GM12878 (cell line): ENCODE data around the gene GNG12. TPM values are rescaled to one million over a fixed set of nuclear protein-coding genes. Genes with fewer than 3 reads are reported as not detected.

Source experiments
- ATAC-seq: fragments of 200-7000 bp; cut with Tn5 transposase; 3 replicates; pipeline ENCODE4 v1.9.1; 2020; ENCODE audit warnings: mild to moderate bottlenecking, moderate library complexity
- BruUV-seq: library from RNA; stranded (reverse); fragments of 400-500 nt; replicated peaks from 2 replicates; lab custom pipeline; 2021; lab: Mats Ljungman, UMichigan
- CTCF ChIA-PET: fragments of 300-600 bp; sonication (Branson Sonifier 250); formaldehyde crosslinking; extraction: SDS; loops from one replicate; lab custom pipeline; 2021; ENCODE audit warnings: inconsistent platforms; lab: Yijun Ruan, JAX
- POLR2A ChIA-PET: fragments of 350-600 bp; formaldehyde crosslinking; extraction: SDS; loops from one replicate; lab custom pipeline; 2021; ENCODE audit warnings: inconsistent platforms; lab: Charles Lee
- RAD21 ChIA-PET: fragments of 300-600 bp; sonication (Branson Sonifier 250); formaldehyde crosslinking; loops from one replicate; lab custom pipeline; 2023; ENCODE audit warnings: antibody characterized with exemption; ENCODE audit not compliant: unreplicated experiment; lab: Charles Lee
- SMC1A ChIA-PET: fragments of 300-600 bp; sonication (Branson Sonifier 250); formaldehyde crosslinking; loops from one replicate; lab custom pipeline; 2023; ENCODE audit not compliant: unreplicated experiment, uncharacterized antibody; lab: Charles Lee
- DNase-seq: peaks from one replicate; pipeline ENCODE4 v3.0.0-alpha.2; 2011; ENCODE audit warnings: low read depth, low spot score
- FAIRE-seq: peaks from 3 replicates; lab custom pipeline; 2011; peaks lifted over from hg19 to GRCh38; lab: Jason Lieb, UNC
- H2AFZ ChIP-seq: 2 replicates; pipeline ENCODE4 v1.6.0; 2011; ENCODE audit warnings: low read depth, low read length, control low read depth; ENCODE audit not compliant: control insufficient read depth
- H3K27ac ChIP-seq: 2 replicates; pipeline ENCODE4 v1.5.1; 2011; ENCODE audit warnings: control low read depth; ENCODE audit not compliant: control insufficient read depth, insufficient read depth
- H3K27me3 ChIP-seq, 2 experiments: replicated peaks in 1 of 2; 2 replicates each; pipeline versions ENCODE4 v1.6.0 to v1.6.1; 2011; ENCODE audit warnings: low read length in 1 of 2; ENCODE audit not compliant: control insufficient read depth in 2 of 2, insufficient read depth in 2 of 2
- H3K36me3 ChIP-seq, 2 experiments: 2 replicates each; pipeline ENCODE4 v1.5.1; 2011; ENCODE audit warnings: low read length in 1 of 2; ENCODE audit not compliant: control insufficient read depth in 2 of 2, insufficient read depth in 2 of 2
- H3K4me1 ChIP-seq: 2 replicates; pipeline ENCODE4 v1.6.1; 2011; ENCODE audit warnings: mild to moderate bottlenecking, low read length, moderate library complexity, mixed read lengths; ENCODE audit not compliant: control insufficient read depth, insufficient read depth
- H3K4me2 ChIP-seq: 2 replicates; pipeline ENCODE4 v1.6.0; 2011; ENCODE audit warnings: control low read depth; ENCODE audit not compliant: control insufficient read depth, insufficient read depth
- H3K4me3 ChIP-seq: fragments of 200-600 bp; sonication (generic); 2 replicates; pipeline ENCODE4 v1.5.1; 2016
- H3K79me2 ChIP-seq: 2 replicates; pipeline ENCODE4 v1.6.0; 2011; ENCODE audit warnings: low read length; ENCODE audit not compliant: control insufficient read depth, insufficient read depth
- H3K9ac ChIP-seq: 2 replicates; pipeline ENCODE4 v1.8.0; 2011; ENCODE audit warnings: low read length, control low read depth, mixed read lengths; ENCODE audit not compliant: control insufficient read depth, insufficient read depth
- H3K9me3 ChIP-seq: replicated peaks from 3 replicates; pipeline ENCODE4 v1.5.1; 2011; ENCODE audit warnings: mild to moderate bottlenecking, low read length; ENCODE audit not compliant: control insufficient read depth, insufficient read depth
- H4K20me1 ChIP-seq: 2 replicates; pipeline ENCODE4 v1.6.0; 2011; ENCODE audit not compliant: control insufficient read depth, insufficient read depth
- CBX5 ChIP-seq: sonication (generic); IDR thresholded peaks from 2 replicates; pipeline ENCODE4 v1.6.1; 2016; ENCODE audit warnings: low read depth, moderate library complexity, mild to moderate bottlenecking, inconsistent platforms
- EGR1 ChIP-seq, 2 experiments: IDR thresholded peaks; 1 replicate in 1 of 2; 2 replicates in 1 of 2; pipeline ENCODE4 v1.6.1; 2011 to 2012; ENCODE audit warnings: low read depth in 2 of 2, low read length in 2 of 2, borderline replicate concordance in 1 of 2, mild to moderate bottlenecking in 1 of 2, moderate library complexity in 1 of 2
- EP300 ChIP-seq, 2 experiments: fragments of 150-350 bp in 1 of 2; IDR thresholded peaks; 2 replicates each; pipeline ENCODE4 v1.6.1; 2011 to 2012; ENCODE audit warnings: low read depth in 2 of 2, low read length in 2 of 2, borderline replicate concordance in 1 of 2, improper control_type of control experiment in 1 of 2, inconsistent platforms in 1 of 2; ENCODE audit not compliant: control insufficient read depth in 1 of 2
- FOXK2 ChIP-seq: fragments of 450-650 bp; IDR thresholded peaks from 2 replicates; pipeline ENCODE4 v1.6.1; 2017; ENCODE audit warnings: mild to moderate bottlenecking, moderate library complexity
- FOXM1 ChIP-seq: IDR thresholded peaks from 2 replicates; pipeline ENCODE4 v1.6.1; 2012; ENCODE audit warnings: low read depth, mild to moderate bottlenecking, inconsistent platforms, low read length, moderate library complexity
- HCFC1 ChIP-seq: fragments of 150-350 bp; IDR thresholded peaks from 2 replicates; pipeline ENCODE4 v1.6.1; 2014; ENCODE audit warnings: low read length
- IRF4 ChIP-seq: IDR thresholded peaks from 2 replicates; pipeline ENCODE4 v1.6.1; 2011; ENCODE audit warnings: low read depth, low read length
- JUND ChIP-seq: IDR thresholded peaks from 2 replicates; pipeline ENCODE4 v1.6.1; 2012; ENCODE audit warnings: low read depth, mild to moderate bottlenecking, low read length, improper control_type of control experiment, moderate library complexity
- KDM1A ChIP-seq: fragments of 200-600 bp; sonication (generic); IDR thresholded peaks from 2 replicates; pipeline ENCODE4 v1.6.1; 2016; ENCODE audit warnings: borderline replicate concordance
- LARP7 ChIP-seq: fragments of 450-650 bp; IDR thresholded peaks from 2 replicates; pipeline ENCODE4 v1.6.1; 2017; ENCODE audit warnings: mild to moderate bottlenecking
- MYB ChIP-seq: fragments of 150-350 bp; IDR thresholded peaks from 2 replicates; pipeline ENCODE4 v1.6.1; 2014; ENCODE audit warnings: mild to moderate bottlenecking, low read depth, low read length, borderline replicate concordance
- NR2C1 ChIP-seq: fragments of 450-650 bp; IDR thresholded peaks from 2 replicates; pipeline ENCODE4 v1.6.1; 2017; ENCODE audit warnings: antibody characterized with exemption, mild to moderate bottlenecking, moderate library complexity
- SIN3A ChIP-seq: IDR thresholded peaks from 2 replicates; pipeline ENCODE4 v1.6.1; 2012; ENCODE audit warnings: low read depth, low read length, improper control_type of control experiment
- SIX5 ChIP-seq: IDR thresholded peaks from 2 replicates; pipeline ENCODE4 v1.6.1; 2011; ENCODE audit warnings: mild to moderate bottlenecking, low read depth, low read length, moderate library complexity; ENCODE audit not compliant: severe bottlenecking
- WGBS: methylation state at CpG from one replicate; pipeline ENCODE4 v1.1.6; 2016; ENCODE audit warnings: low lambda C conversion rate; ENCODE audit not compliant: insufficient replicate concordance, insufficient coverage; ENCODE audit errors: missing lambda C conversion rate; 5-methylcytosine and 5-hydroxymethylcytosine counted together
- in situ Hi-C: fragments of 300-500 bp; cut with MboI; formaldehyde crosslinking; loops from 9 replicates; pipeline ENCODE4 v1.14.3; 2018; ENCODE audit warnings: mixed read lengths
- intact Hi-C: fragments of 100-400 bp; cut with micrococcal nuclease; formaldehyde crosslinking; loops from one replicate; pipeline ENCODE4 v1.14.2; 2022; ENCODE audit not compliant: unreplicated experiment
- polyA plus RNA-seq, 11 experiments: library from polyadenylated mRNA; depleted of rRNA in 4 of 11; unstranded in 6 of 11; stranded (reverse) in 5 of 11; fragments of >200 nt; fragmentation: Nextera tagmentation in 4 of 11; fragmentation: Illumina TruSeq in 1 of 11; extraction: Ambion mirVana in 4 of 11; extraction: Trizol in 1 of 11; gene quantifications; 1 replicate in 1 of 11; 2 replicates in 10 of 11; pipeline versions ENCODE4 v1.2.1 to v1.2.3, GENCODE V29; 2011 to 2016; ENCODE audit warnings: inconsistent platforms in 2 of 11, missing spikeins in 2 of 11, low read depth in 1 of 11
- total RNA-seq, 4 experiments: library from RNA; depleted of rRNA in 3 of 4; stranded (reverse); fragments of >200 nt in 3 of 4; fragmentation: Illumina TruSeq in 1 of 4; extraction: Trizol in 1 of 4; gene quantifications; 2 replicates each; pipeline versions ENCODE4 v1.2.1 to v1.2.3, GENCODE V29; 2013 to 2021

GNG12 gene
- total and polyA plus RNA-seq, 10 of the 15 experiments (the other 5 are each of a cell fraction or from before 2014, with no cell fraction given) = 0.22 to 32.8 (median 0.35) TPM

GRCh38 chr1:67856921-67857320 lies 23.7 kb upstream of the GNG12 start:
- 64% methylated on average over 4 of the region's 4 CpGs for WGBS
- BruUV-seq = no TSS peak
- no peak for DNase-seq
- in situ Hi-C loops (no loop called here), intact Hi-C loops (loop anchor here (10.0 kb wide), 3 partner anchors 58 to 322 kb away; no protein-coding TSS in a partner anchor)
- FAIRE-seq = no peak
- Histone ChIP-seq H3K27ac (no peak overlapping the region), H3K4me3 (no peak overlapping the region), H4K20me1 (no peaks in the 10 kb centered on the region), H3K4me1 (no peaks in the 10 kb centered on the region), H3K9ac (no peak overlapping the region), H3K36me3 (no peaks in the 10 kb centered on the region), H3K79me2 (no peaks in the 10 kb centered on the region), H2AFZ (no peak overlapping the region), H3K9me3 (no peaks in the 10 kb centered on the region), H3K4me2 (no peak overlapping the region), H3K27me3 (no peaks in the 10 kb centered on the region; a peak in 1 of 4 replicates)
- no peak for ATAC-seq
- SMC1A ChIA-PET = interaction anchor here (1.0 to 47.8 kb wide), 5 partner anchors 10 to 264 kb away, joined by 3 to 1058 read pairs (median 4); no protein-coding TSS in a partner anchor
- RAD21 ChIA-PET = interaction anchor here (1.0 to 2.1 kb wide), 5 partner anchors 12 to 153 kb away, joined by 3 to 6 read pairs (median 3); no protein-coding TSS in a partner anchor
- no peak for TF ChIP-seq JUND
- TF ChIP-seq NR2C1 = no peak
- no peak for TF ChIP-seq LARP7
- CTCF ChIA-PET = interaction anchor here (0.6 to 16.2 kb wide), 9 partner anchors 10 to 263 kb away, joined by 3 to 315 read pairs (median 3); no protein-coding TSS in a partner anchor
- POLR2A ChIA-PET = interaction anchor here (0.5 to 1.1 kb wide), 2 partner anchors 16 to 1509 kb away, joined by 3 read pairs; no protein-coding TSS in a partner anchor

- WGBS = 77% methylated on average over 2 of the region's 2 CpGs
- Histone ChIP-seq H3K36me3 (no peaks in the 10 kb centered on the region), H3K4me2 (no peak overlapping the region), H3K9ac (no peak overlapping the region), H4K20me1 (no peaks in the 10 kb centered on the region), H3K4me3 (no peak overlapping the region), H3K4me1 (no peaks in the 10 kb centered on the region), H2AFZ (no peak overlapping the region), H3K79me2 (no peaks in the 10 kb centered on the region), H3K27me3 (no peaks in the 10 kb centered on the region; a peak in 1 of 4 replicates), H3K27ac (no peak overlapping the region), H3K9me3 (no peaks in the 10 kb centered on the region)
- ChIA-PET SMC1A (interaction anchor here (0.8 to 47.8 kb wide), 5 partner anchors 9 to 132 kb away, joined by 3 to 1058 read pairs (median 3); no protein-coding TSS in a partner anchor), CTCF (interaction anchor here (0.7 to 16.2 kb wide), 6 partner anchors 20 to 264 kb away, joined by 3 to 315 read pairs (median 5); no protein-coding TSS in a partner anchor), RAD21 (interaction anchor here (0.6 to 2.1 kb wide), 4 partner anchors 89 to 171 kb away, joined by 3 to 6 read pairs (median 4); partner anchors contain the start of gene GADD45A), POLR2A (no interaction called here)
- intact Hi-C loops (loop anchor here (10.0 kb wide), 3 partner anchors 59 to 321 kb away; no protein-coding TSS in a partner anchor), in situ Hi-C loops (no loop called here)
- FAIRE-seq (no peak), DNase-seq (no peak), ATAC-seq (no peak)
- no TSS peak for BruUV-seq
- no peak for TF ChIP-seq EGR1 (IDR thresholded peaks at IDR 0.05; ENCODE audit: borderline replicate concordance in 1 of 2, low read depth in 2 of 2, low read length in 2 of 2)
- TF ChIP-seq SIN3A = no peak
- TF ChIP-seq FOXK2 = no peak
- TF ChIP-seq EP300 (IDR thresholded peaks at IDR 0.05; ENCODE audit: borderline replicate concordance in 1 of 2, control insufficient read depth in 1 of 2, low read depth in 2 of 2, low read length in 2 of 2) = no peak
- no peak for TF ChIP-seq IRF4
- TF ChIP-seq KDM1A = no peak
- no peak for TF ChIP-seq MYB
- TF ChIP-seq SIX5 = no peak
- no peak for TF ChIP-seq CBX5
- no peak for TF ChIP-seq HCFC1
- TF ChIP-seq FOXM1 = no peak
These were observed 22.7 kb upstream of the GNG12 start for GRCh38 chr1:67855961-67856360.
